HG03342 (cell line): ENCODE data around the gene XXYLT1.

ENCODE experiments used
- ATAC-seq: cut with Tn5 transposase; IDR thresholded peaks from one replicate; pipeline ENCODE4 v1.9.1; 2021; ENCODE audit warnings: mild to moderate bottlenecking, moderate library complexity; ENCODE audit not compliant: unreplicated experiment

XXYLT1 gene

GRCh38 chr3:195172896-195173295, 98.1 kb downstream of the XXYLT1 start:
- no peak for ATAC-seq

DNA sequence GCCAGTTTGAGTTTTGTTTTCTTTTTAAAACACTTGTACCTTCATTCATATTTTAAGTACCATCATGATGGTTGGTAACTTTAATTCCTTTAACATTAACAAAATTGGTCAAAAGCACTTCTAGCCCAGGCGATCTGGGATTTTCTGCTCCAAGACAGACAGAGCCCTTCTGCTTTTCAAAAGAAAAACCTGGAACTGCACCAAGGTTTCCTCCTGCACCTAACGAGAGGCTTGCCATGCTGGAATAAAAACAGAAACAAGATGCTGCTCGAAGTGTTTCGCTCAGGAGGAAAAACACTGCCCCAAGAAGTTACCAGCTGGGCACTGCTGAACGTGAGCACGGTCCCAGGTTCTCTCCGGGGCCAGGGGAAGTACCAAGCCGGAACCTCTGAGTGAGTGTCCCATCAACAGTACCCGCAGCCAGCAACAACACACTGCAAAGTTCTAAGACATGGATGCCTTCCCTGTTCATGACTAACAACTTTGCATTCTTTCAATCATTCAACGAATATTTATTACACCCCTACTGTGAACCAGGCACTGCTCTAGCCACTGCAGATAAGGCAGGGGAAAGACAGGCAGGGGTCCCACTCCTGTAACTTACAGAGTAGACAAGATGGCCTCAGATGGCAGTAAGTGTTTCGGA, 98.8 kb downstream of the XXYLT1 start:
- no peak for ATAC-seq

DNA sequence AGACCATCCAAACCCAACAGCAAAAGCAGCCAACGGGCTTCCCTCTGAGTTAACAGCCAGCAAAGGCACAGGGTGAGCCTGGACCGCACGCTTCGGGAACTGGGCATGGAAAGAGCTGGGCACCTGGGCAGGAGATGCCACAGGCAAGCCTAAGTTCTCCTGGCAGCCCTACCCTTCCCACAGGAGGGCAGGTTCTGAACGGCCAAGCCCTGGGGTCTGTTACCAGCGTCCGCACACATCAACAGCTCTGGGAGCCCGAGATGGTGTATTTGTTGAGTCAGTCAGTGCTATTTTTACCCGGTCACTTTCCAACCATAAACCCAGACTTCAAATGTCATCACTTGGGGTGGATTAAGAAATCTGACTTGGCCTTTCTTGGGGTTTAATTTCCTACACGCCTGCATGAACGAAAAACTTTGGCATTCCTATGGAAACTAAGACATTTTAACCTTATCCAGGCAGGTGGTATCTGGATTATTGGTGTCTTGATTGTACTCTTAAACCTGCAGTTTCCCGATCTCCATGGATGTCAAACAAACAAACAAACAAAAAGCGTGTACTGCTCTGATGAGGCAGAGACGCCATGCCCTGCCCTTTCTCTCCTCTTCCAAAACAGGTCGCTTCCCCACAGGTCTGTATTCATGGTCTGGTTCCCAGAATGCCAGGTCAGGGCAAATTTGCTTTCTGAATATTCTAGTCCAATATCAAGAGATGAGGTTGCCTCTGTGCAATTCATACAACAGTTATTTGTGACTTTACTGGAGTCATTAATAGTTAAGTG, 99.7 kb downstream of the XXYLT1 start:
- no peak for ATAC-seq

- no peak for ATAC-seq
These were observed 100.5 kb downstream of the XXYLT1 start for GRCh38 chr3:195170496-195170895.

DNA sequence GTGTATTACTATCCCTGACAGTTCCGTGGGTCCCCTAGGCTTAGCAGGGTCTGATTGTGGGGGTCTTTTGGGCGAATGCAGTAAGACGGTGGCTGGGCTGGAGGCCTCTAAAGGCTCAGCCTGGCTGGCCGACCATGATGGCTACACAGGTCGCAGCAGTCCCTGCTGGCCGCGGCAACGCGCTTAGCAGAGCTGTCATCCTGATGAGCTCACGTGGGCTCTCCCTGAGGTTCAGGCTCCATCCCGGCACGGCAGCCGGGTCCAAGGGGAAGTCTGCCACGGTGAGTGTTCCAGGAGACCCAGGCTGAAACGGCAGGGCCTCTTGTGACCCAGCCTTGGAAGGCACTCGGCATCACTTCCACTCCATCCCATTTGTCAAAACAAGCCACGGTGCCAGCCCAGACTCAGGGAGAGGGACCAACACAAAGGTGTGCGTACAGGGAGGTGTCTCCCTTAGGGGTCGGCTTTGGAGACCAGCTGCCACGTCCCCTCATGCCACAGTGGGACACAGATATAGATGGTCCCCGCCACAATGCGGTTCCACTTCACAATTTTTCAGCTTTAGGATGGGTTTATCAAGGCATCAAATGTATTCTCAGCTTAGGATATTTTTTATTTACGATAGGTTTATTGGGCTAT, 101.8 kb downstream of the XXYLT1 start:
- no peak for ATAC-seq

DNA sequence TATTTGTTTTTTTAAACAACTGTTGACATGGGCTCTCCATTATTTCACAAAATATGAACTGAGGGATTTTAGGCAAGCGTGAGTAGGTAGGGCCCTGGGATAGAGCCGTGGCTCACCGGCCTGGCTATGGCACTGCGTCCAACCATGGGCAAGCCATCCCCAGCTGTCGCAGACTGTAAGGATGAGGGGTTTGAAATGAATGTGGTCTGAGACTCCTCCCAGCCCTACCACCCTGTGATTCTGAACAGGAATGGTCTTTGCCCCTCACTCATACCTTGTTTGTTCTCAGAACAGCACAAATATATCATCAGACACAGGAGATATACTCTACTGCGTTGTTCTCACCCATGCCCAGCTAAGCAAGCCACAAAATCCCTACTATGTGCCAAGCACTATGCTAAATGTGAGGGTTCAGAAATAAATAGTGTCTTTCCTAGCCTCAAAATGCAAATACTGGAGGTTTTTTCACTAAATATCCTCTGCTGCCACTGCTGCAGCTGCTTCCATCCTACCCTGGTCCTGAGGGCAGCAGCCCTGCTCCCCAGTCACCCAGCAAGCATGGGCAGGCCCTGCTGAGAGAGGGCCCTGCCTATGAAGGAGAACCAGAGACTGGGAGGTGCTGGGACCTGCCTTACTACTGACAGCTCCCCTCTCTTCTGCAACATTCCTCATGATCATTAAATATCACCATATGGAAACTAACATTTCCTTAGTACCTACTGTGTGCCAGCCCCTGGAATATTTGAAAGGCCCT, 102.8 kb downstream of the XXYLT1 start:
- no peak for ATAC-seq

- no peak for ATAC-seq
These were observed 105.2 kb downstream of the XXYLT1 start for GRCh38 chr3:195165790-195166189.

DNA sequence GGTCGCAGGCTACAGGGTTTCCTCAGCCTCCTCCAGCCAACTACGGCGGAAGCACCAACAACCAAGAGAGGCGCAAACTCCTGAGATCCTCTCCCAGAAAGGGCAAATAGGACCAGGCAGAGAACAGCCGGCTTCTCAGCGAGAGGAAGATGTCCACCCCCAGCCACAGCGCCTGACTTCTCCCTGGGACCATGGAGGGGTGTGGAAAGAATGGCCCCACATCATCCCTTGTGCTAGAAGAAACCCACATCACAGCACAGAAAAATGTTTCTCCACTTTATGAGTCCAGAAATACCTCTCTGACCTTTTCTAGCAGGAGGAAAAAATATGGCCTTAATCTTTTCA, 105.7 kb downstream of the XXYLT1 start:
- no peak for ATAC-seq

- ATAC-seq: no peak
These were observed 106.2 kb downstream of the XXYLT1 start for GRCh38 chr3:195164573-195165264.

- ATAC-seq: no peak
These were observed 107.0 kb downstream of the XXYLT1 start for GRCh38 chr3:195163719-195164572.

GRCh38 chr3:195162816-195163215, 108.1 kb downstream of the XXYLT1 start:
- no peak for ATAC-seq

DNA sequence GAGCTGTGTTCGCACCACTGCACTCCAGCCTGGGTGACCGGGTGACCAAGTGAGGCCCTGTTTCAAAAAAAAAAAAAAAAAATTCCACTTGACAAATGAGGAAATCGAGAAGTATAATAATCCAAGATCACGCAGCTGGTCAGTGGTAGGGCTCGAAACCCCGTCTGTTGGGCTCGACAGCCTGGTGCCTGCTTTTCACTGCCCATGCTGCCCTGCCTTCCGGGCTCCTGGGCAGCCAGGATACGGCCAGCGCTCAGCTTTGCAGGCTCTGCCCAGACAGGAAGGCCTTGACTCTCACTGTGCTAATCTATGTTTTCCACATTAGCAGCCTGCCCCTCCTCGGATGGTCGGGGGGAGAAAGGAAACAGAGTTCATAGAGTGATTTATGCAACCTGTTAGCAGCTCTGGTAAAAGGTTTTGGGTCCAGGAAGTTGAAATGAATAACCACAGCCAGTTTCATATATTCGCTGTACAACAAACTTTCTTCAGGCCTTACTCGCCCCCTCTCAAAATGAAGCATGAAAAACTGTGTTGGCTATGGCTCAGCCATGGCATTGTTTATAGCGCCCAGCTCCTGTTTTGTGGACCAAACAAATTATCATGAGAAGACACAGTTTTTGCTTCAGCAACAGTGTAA, 108.8 kb downstream of the XXYLT1 start:
- ATAC-seq: peak; percentile 53

- no peak for ATAC-seq
These were observed 110.0 kb downstream of the XXYLT1 start for GRCh38 chr3:195160908-195161434.

GRCh38 chr3:195160257-195160898, 110.6 kb downstream of the XXYLT1 start:
- no peak for ATAC-seq

- no peak for ATAC-seq
These were observed 111.2 kb downstream of the XXYLT1 start for GRCh38 chr3:195159814-195160165.

- no peak for ATAC-seq
These were observed 111.7 kb downstream of the XXYLT1 start for GRCh38 chr3:195159117-195159813.

DNA sequence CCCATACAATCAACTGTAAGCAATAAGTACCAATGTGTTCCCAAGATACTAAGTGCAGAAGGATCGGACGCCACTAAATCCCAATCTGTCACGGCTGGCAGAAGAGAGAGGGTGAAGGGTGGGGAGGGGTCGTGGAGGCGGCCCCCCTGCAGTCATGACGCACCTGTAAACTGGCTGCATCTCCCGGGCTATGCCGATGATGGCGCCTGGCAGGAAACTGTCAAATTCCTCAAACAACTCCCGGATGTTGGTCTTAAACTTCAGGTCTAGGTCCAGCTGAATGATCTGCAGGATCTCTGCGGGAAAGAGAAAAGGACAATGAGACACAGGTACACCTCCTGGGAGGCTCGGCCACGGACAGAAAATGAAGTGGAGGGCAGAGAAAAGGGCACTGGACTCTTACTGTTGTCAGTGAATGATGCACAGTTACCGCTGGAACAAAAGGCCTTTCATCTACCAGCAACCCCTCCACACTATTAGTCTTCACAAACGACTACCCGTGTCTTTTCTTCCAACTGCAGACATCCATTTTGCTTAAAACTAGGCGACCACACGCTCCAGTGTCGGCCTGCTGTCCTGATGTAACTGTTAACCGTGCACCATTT, 114.6 kb downstream of the XXYLT1 start:
- no peak for ATAC-seq
